Neural progenitor cell (in vitro differentiated cells): ENCODE data around the gene OR52E1.

Experiments
- EZH2 ChIP-seq: fragments of 200-600 bp; sonication (generic); IDR thresholded peaks from 2 replicates; pipeline ENCODE4 v1.6.1; 2017; ENCODE audit warnings: antibody characterized with exemption, mild to moderate bottlenecking, moderate library complexity
- EZH2phosphoT487 ChIP-seq: fragments of 200-600 bp; sonication (generic); IDR thresholded peaks from 2 replicates; pipeline ENCODE4 v1.6.1; 2017; ENCODE audit warnings: antibody characterized with exemption
- TF ChIP-seq, protein P1 (sequence below): fragments of 200-600 bp; sonication (generic); IDR thresholded peaks from 2 replicates; pipeline ENCODE4 v1.5.1; 2017; ENCODE audit warnings: antibody characterized with exemption, mild to moderate bottlenecking

DNA sequence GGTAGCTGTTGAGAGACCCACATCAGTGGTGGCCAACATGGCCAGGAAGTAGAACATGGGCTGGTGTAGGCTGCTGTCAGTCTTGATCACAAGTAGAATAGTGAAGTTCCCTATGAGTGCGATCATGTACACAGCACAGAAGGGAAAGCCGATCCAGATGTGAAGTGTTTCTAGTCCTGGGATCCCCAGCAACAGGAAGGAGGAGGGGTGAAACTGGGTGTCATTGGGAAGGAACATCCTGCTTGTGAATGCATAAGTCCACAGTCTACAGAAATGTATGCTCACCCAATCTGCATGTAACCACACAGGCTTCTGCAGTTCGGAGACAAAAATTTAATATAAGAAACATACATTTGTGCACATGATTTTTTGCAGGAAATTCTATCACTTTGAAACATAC, 10.0 kb upstream of the OR52E1 start, which contains the start of gene OR52E2:
- TF ChIP-seq EZH2 (no peak), EZH2phosphoT487 (no peak)
- TF ChIP-seq, protein P1, sequence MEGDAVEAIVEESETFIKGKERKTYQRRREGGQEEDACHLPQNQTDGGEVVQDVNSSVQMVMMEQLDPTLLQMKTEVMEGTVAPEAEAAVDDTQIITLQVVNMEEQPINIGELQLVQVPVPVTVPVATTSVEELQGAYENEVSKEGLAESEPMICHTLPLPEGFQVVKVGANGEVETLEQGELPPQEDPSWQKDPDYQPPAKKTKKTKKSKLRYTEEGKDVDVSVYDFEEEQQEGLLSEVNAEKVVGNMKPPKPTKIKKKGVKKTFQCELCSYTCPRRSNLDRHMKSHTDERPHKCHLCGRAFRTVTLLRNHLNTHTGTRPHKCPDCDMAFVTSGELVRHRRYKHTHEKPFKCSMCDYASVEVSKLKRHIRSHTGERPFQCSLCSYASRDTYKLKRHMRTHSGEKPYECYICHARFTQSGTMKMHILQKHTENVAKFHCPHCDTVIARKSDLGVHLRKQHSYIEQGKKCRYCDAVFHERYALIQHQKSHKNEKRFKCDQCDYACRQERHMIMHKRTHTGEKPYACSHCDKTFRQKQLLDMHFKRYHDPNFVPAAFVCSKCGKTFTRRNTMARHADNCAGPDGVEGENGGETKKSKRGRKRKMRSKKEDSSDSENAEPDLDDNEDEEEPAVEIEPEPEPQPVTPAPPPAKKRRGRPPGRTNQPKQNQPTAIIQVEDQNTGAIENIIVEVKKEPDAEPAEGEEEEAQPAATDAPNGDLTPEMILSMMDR: no peak
